ENCODE measurements around the gene TULP4.
"Not testable (repeated sequence)": the region's sequence is repeated elsewhere in the genome, so short reads cannot be mapped to it uniquely, and the experiment has no call there.

The TULP4 gene

GRCh38 chr6:158438226-158438625 is 126.0 kb downstream of the TULP4 start:
- DNase-seq = no peak

GRCh38 chr6:158439255-158439654 is 127.0 kb downstream of the TULP4 start:
- no peak for DNase-seq

- DNase-seq = peak; percentile 17
Measured at GRCh38 chr6:158441716-158442215, 129.5 kb downstream of the TULP4 start.

GRCh38 chr6:158442306-158442705 is 130.0 kb downstream of the TULP4 start:
- DNase-seq = no peak

GRCh38 chr6:158445426-158446085 is 133.3 kb downstream of the TULP4 start:
- no peak for DNase-seq

- DNase-seq = no peak
Measured at GRCh38 chr6:158448856-158449255, 136.6 kb downstream of the TULP4 start.

- DNase-seq = no peak
Measured at GRCh38 chr6:158452191-158452590, 139.9 kb downstream of the TULP4 start.

- DNase-seq = no peak
Measured at GRCh38 chr6:158457131-158457530, 144.9 kb downstream of the TULP4 start.

GRCh38 chr6:158457616-158458278 is 145.5 kb downstream of the TULP4 start:
- no peak for DNase-seq

- no peak for DNase-seq
Measured at GRCh38 chr6:158459726-158460125, 147.5 kb downstream of the TULP4 start.

- no peak for DNase-seq
Measured at GRCh38 chr6:158460602-158461169, 148.4 kb downstream of the TULP4 start.

GRCh38 chr6:158461954-158462353 is 149.7 kb downstream of the TULP4 start:
- no peak for DNase-seq

GRCh38 chr6:158464483-158464882 is 152.2 kb downstream of the TULP4 start:
- no peak for DNase-seq

- no peak for DNase-seq
Measured at GRCh38 chr6:158465257-158465656, 153.0 kb downstream of the TULP4 start.

GRCh38 chr6:158465747-158466146 is 153.5 kb downstream of the TULP4 start:
- no peak for DNase-seq

- DNase-seq = peak; percentile 87
Measured at GRCh38 chr6:158467923-158468322, 155.7 kb downstream of the TULP4 start.

- DNase-seq = peak; percentile 9
Measured at GRCh38 chr6:158468666-158469065, 156.4 kb downstream of the TULP4 start.

- not testable (repeated sequence) for DNase-seq
Measured at GRCh38 chr6:158470023-158470422, 157.8 kb downstream of the TULP4 start.

GRCh38 chr6:158471339-158471738 is 159.1 kb downstream of the TULP4 start:
- no peak for DNase-seq

GRCh38 chr6:158472447-158472846 is 160.2 kb downstream of the TULP4 start:
- DNase-seq = no peak

GRCh38 chr6:158474961-158475343 is 162.7 kb downstream of the TULP4 start:
- DNase-seq = peak; percentile 72

- DNase-seq = peak; percentile 93
Measured at GRCh38 chr6:158475344-158476302, 163.4 kb downstream of the TULP4 start.

GRCh38 chr6:158476389-158476788 is 164.1 kb downstream of the TULP4 start:
- no peak for DNase-seq
